ENCODE data around the gene ENOX1. TPM values are rescaled to one million over a fixed set of nuclear protein-coding genes. Genes with fewer than 3 reads are reported as not detected.

Gene ENOX1
- total RNA-seq, 1 experiment from 2014 or later: 0.35 TPM

DNA sequence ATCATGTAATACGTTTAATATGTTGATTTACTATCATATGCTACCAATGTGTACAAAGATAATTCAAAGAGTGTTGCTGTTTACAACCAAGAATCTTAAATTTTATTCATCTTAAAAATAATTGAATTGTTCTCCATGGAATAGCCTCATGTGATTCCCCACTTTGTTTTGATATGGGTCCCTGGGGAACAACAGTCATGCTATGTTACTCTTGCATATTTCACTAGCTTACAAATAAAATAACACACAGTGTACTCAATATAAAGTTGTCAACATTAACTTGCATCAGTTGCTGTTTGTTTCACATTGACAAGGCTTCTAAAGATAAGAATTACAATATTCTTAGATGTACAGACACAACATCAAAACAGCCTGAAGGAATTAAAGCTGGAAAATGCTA, 2.3 kb downstream of the ENOX1 start:
- Histone ChIP-seq H3K36me3 (ENCODE audit: low read depth) (no peaks in the 10 kb centered on the region), H3K4me1 (replicated peaks; ENCODE audit: insufficient read depth) (peaks cover 16% of the 10 kb centered on the region), H3K27me3 (ENCODE audit: insufficient read depth, low read depth) (no peaks in the 10 kb centered on the region), H3K79me2 (ENCODE audit: low read depth) (no peaks in the 10 kb centered on the region), H3K4me2 (no peak overlapping the region), H2AFZ (no peak overlapping the region), H3K9me3 (ENCODE audit: insufficient read depth, low read depth) (no peaks in the 10 kb centered on the region), H3K27ac (no peak overlapping the region), H4K20me1 (ENCODE audit: insufficient read depth) (no peaks in the 10 kb centered on the region), H3K9me2 (ENCODE audit: insufficient read depth) (no peaks in the 10 kb centered on the region), H3K4me3 (no peak overlapping the region), H3F3A (ENCODE audit: insufficient read depth, low read depth) (no peaks in the 10 kb centered on the region)
- CTCF ChIA-PET: no interaction called here
- intact Hi-C loops (cut with micrococcal nuclease; ENCODE audit: unreplicated experiment): loop anchor here (10.0 kb wide), 2 partner anchors 210 to 630 kb away; no protein-coding TSS in a partner anchor
- no peak for TF ChIP-seq EZH2 (IDR thresholded peaks at IDR 0.05; ENCODE audit: low read depth)
- TF ChIP-seq, protein P1, sequence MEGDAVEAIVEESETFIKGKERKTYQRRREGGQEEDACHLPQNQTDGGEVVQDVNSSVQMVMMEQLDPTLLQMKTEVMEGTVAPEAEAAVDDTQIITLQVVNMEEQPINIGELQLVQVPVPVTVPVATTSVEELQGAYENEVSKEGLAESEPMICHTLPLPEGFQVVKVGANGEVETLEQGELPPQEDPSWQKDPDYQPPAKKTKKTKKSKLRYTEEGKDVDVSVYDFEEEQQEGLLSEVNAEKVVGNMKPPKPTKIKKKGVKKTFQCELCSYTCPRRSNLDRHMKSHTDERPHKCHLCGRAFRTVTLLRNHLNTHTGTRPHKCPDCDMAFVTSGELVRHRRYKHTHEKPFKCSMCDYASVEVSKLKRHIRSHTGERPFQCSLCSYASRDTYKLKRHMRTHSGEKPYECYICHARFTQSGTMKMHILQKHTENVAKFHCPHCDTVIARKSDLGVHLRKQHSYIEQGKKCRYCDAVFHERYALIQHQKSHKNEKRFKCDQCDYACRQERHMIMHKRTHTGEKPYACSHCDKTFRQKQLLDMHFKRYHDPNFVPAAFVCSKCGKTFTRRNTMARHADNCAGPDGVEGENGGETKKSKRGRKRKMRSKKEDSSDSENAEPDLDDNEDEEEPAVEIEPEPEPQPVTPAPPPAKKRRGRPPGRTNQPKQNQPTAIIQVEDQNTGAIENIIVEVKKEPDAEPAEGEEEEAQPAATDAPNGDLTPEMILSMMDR (conservative IDR thresholded peaks at IDR 0.05): no peak
- POLR2A ChIA-PET (ENCODE audit: unreplicated experiment): no interaction called here
- no peak for DNase-seq
- BruUV-seq (replicated peaks): no TSS peak

DNA sequence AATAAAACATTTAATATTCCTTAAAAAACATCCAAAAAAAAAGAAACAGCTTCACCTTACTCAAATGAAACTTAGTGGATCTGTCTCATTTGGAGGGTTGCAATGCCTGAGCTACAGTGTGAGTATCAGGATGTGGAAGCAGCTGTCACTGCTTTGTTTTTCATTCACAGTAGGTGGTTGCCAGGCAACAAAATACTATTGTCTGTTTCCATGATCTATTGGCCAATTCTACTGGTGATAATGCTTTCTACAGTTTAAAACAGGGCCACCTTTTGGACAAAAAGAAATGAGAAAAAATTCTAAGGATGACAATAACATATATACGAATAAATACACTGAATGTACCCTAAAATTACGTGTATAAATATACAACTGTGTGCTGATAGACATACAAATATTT, 3.0 kb downstream of the ENOX1 start:
- POLR2A ChIA-PET (ENCODE audit: unreplicated experiment): no interaction called here
- H3K27me3 ChIP-seq (ENCODE audit: insufficient read depth, low read depth): no peaks in the 10 kb centered on the region

DNA sequence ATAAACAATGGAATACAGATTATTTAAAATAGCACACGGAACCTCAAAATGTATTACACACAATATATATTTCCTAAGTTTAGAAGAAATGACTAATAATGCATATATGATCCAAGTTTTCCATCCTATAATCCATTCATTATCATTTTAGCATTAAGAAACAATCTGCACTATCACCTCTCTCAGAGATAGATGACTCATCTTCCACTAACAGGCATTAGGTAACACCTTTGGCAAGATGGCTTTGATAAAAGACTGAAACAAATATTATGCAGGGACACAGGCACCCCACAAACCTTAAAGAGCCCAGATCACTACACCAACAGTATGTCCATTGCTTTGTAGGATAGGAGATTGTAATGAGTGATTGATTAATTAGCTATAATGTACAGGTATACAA, 4.1 kb downstream of the ENOX1 start:
- ChIA-PET CTCF (no interaction called here), POLR2A (ENCODE audit: unreplicated experiment) (no interaction called here)
- Histone ChIP-seq H4K20me1 (ENCODE audit: insufficient read depth) (no peaks in the 10 kb centered on the region), H3K9me2 (ENCODE audit: insufficient read depth) (no peaks in the 10 kb centered on the region), H3K79me2 (ENCODE audit: low read depth) (no peaks in the 10 kb centered on the region), H3F3A (ENCODE audit: insufficient read depth, low read depth) (no peaks in the 10 kb centered on the region), H3K4me2 (no peak overlapping the region; the same call in 1 of the 2 replicates), H3K9me3 (ENCODE audit: insufficient read depth, low read depth) (no peaks in the 10 kb centered on the region), H3K27ac (no peak overlapping the region), H3K4me1 (replicated peaks; ENCODE audit: insufficient read depth) (peaks cover 13% of the 10 kb centered on the region), H3K27me3 (ENCODE audit: insufficient read depth, low read depth) (no peaks in the 10 kb centered on the region), H3K4me3 (no peak overlapping the region), H3K36me3 (ENCODE audit: low read depth) (no peaks in the 10 kb centered on the region), H2AFZ (no peak overlapping the region)
- intact Hi-C loops (cut with micrococcal nuclease; ENCODE audit: unreplicated experiment): loop anchor here (10.0 kb wide), 2 partner anchors 208 to 628 kb away; no protein-coding TSS in a partner anchor
- DNase-seq: peak in 1 of 2 experiments; percentile 57
- no TSS peak for BruUV-seq (replicated peaks)
- TF ChIP-seq EZH2 (IDR thresholded peaks at IDR 0.05; ENCODE audit: low read depth): no peak
- TF ChIP-seq, protein P1 (conservative IDR thresholded peaks at IDR 0.05): no peak

More for the DNA sequence above, 3.0 kb downstream of the ENOX1 start:
- H3K4me1 ChIP-seq (replicated peaks; ENCODE audit: insufficient read depth): peaks cover 16% of the 10 kb centered on the region
- H3K9me3 ChIP-seq (ENCODE audit: insufficient read depth, low read depth): no peaks in the 10 kb centered on the region
- no peaks in the 10 kb centered on the region for H3F3A ChIP-seq (ENCODE audit: insufficient read depth, low read depth)
- DNase-seq: peak; percentile 8 to 61
- TF ChIP-seq, protein P1 (conservative IDR thresholded peaks at IDR 0.05): no peak
- TF ChIP-seq EZH2 (IDR thresholded peaks at IDR 0.05; ENCODE audit: low read depth): no peak
- no peak overlapping the region for H3K4me3 ChIP-seq
- CTCF ChIA-PET: no interaction called here
- no peak overlapping the region for H3K27ac ChIP-seq
- no peaks in the 10 kb centered on the region for H4K20me1 ChIP-seq (ENCODE audit: insufficient read depth)
- no peaks in the 10 kb centered on the region for H3K36me3 ChIP-seq (ENCODE audit: low read depth)
- no peaks in the 10 kb centered on the region for H3K9me2 ChIP-seq (ENCODE audit: insufficient read depth)
- intact Hi-C loops (cut with micrococcal nuclease; ENCODE audit: unreplicated experiment): loop anchor here (10.0 kb wide), 2 partner anchors 209 to 629 kb away; no protein-coding TSS in a partner anchor
- no TSS peak for BruUV-seq (replicated peaks)
- H3K4me2 ChIP-seq: no peak overlapping the region
- H2AFZ ChIP-seq: no peak overlapping the region
- H3K79me2 ChIP-seq (ENCODE audit: low read depth): no peaks in the 10 kb centered on the region
